GM19025 (cell line): ENCODE results near the gene MAPK10.
"Not testable (repeated sequence)": the region's sequence is repeated elsewhere in the genome, so short reads cannot be mapped to it uniquely, and the experiment has no call there.

Experiments used
- ATAC-seq: cut with Tn5 transposase; IDR thresholded peaks from one replicate; pipeline ENCODE4 v1.9.1; 2021; ENCODE audit warnings: mild to moderate bottlenecking, low read depth, moderate library complexity; ENCODE audit not compliant: unreplicated experiment

MAPK10 gene

GRCh38 chr4:86007042-86007441 is 352.8 kb downstream of the MAPK10 start:
- ATAC-seq: no peak

GRCh38 chr4:86006057-86006456 is 353.8 kb downstream of the MAPK10 start:
- ATAC-seq: no peak

GRCh38 chr4:86004030-86004429 is 355.8 kb downstream of the MAPK10 start:
- ATAC-seq: no peak

GRCh38 chr4:86001591-86001990 is 358.3 kb downstream of the MAPK10 start:
- no peak for ATAC-seq

- ATAC-seq: peak; percentile 69
Observed at GRCh38 chr4:85995361-85995760, 364.5 kb downstream of the MAPK10 start.

- ATAC-seq: no peak
Observed at GRCh38 chr4:85994576-85994975, 365.3 kb downstream of the MAPK10 start.

- ATAC-seq: no peak
Observed at GRCh38 chr4:85993641-85994040, 366.2 kb downstream of the MAPK10 start.

- ATAC-seq: no peak
Observed at GRCh38 chr4:85986266-85986665, 373.6 kb downstream of the MAPK10 start.

- peak; percentile 98 for ATAC-seq
Observed at GRCh38 chr4:85979276-85979675, 380.6 kb downstream of the MAPK10 start.

- ATAC-seq: no peak
Observed at GRCh38 chr4:85970535-85970934, 389.3 kb downstream of the MAPK10 start.

GRCh38 chr4:85968945-85969819 is 390.7 kb downstream of the MAPK10 start:
- no peak for ATAC-seq

- ATAC-seq: no peak
Observed at GRCh38 chr4:85967872-85968271, 392.0 kb downstream of the MAPK10 start.

- ATAC-seq: no peak
Observed at GRCh38 chr4:85966373-85966772, 393.5 kb downstream of the MAPK10 start.

GRCh38 chr4:85965529-85965928 is 394.3 kb downstream of the MAPK10 start:
- no peak for ATAC-seq

GRCh38 chr4:85965017-85965416 is 394.8 kb downstream of the MAPK10 start:
- not testable (repeated sequence) for ATAC-seq

GRCh38 chr4:85964298-85964697 is 395.6 kb downstream of the MAPK10 start:
- ATAC-seq: no peak

GRCh38 chr4:85963231-85963630 is 396.6 kb downstream of the MAPK10 start:
- ATAC-seq: no peak

GRCh38 chr4:85961887-85962286 is 398.0 kb downstream of the MAPK10 start:
- no peak for ATAC-seq

GRCh38 chr4:85956293-85956945 is 403.4 kb downstream of the MAPK10 start:
- no peak for ATAC-seq

GRCh38 chr4:85955620-85956292 is 404.1 kb downstream of the MAPK10 start:
- ATAC-seq: no peak

- no peak for ATAC-seq
Observed at GRCh38 chr4:85953651-85954018, 406.2 kb downstream of the MAPK10 start.
